HepG2 (cell line): ENCODE data around the gene PSMD1. TPM values are rescaled to one million over a fixed set of nuclear protein-coding genes. Genes with fewer than 3 reads are reported as not detected.
A peak's percentile ranks its signal among the peaks of the same experiment; 100 is the strongest.

ENCODE experiments used
- ATAC-seq: fragments of 200-7000 bp; cut with Tn5 transposase; 3 replicates; pipeline ENCODE4 v1.9.1; 2020; ENCODE audit warnings: mild to moderate bottlenecking, moderate library complexity
- BruUV-seq: library from RNA; stranded (reverse); fragments of 400-500 nt; replicated peaks from 2 replicates; lab custom pipeline; 2021; lab: Mats Ljungman, UMichigan
- CTCF ChIA-PET: fragments of 300-600 bp; formaldehyde crosslinking; extraction: SDS; loops from one replicate; lab custom pipeline; 2021; ENCODE audit warnings: low total read pairs, inconsistent platforms, low intra/inter-chr PET ratio; lab: Yijun Ruan, JAX
- POLR2A ChIA-PET: fragments of 350-600 bp; sonication (Branson Sonifier 250); formaldehyde crosslinking; loops from one replicate; lab custom pipeline; 2020; ENCODE audit warnings: antibody characterized with exemption, inconsistent platforms; lab: Yijun Ruan, JAX
- DNase-seq: peaks from one replicate; pipeline ENCODE4 v3.0.0-alpha.2; 2015; ENCODE audit warnings: low spot score
- FAIRE-seq: peaks from 3 replicates; lab custom pipeline; 2011; peaks lifted over from hg19 to GRCh38; lab: Jason Lieb, UNC
- H2AFZ ChIP-seq: one replicate; pipeline ENCODE4 v1.6.1; 2011; ENCODE audit warnings: low read length, inconsistent platforms
- H3K27ac ChIP-seq: fragments of 300-600 bp; 3 replicates; pipeline ENCODE4 v1.8.0; 2011; ENCODE audit warnings: mixed run types, mild to moderate bottlenecking, mixed read lengths, low read length, inconsistent platforms; ENCODE audit not compliant: insufficient read depth; ENCODE audit errors: extremely low read length
- H3K27me3 ChIP-seq, 2 experiments: fragments of 200-600 bp in 1 of 2; 2 replicates in 1 of 2; 3 replicates in 1 of 2; pipeline versions ENCODE4 v1.6.0 to v1.8.0; 2011; ENCODE audit warnings: low read length in 2 of 2, mild to moderate bottlenecking in 2 of 2, moderate library complexity in 2 of 2, inconsistent platforms in 1 of 2; ENCODE audit not compliant: insufficient read depth in 2 of 2, control insufficient read depth in 1 of 2
- H3K36me3 ChIP-seq, 2 experiments: fragments of 200-600 bp in 1 of 2; replicated peaks in 1 of 2; 2 replicates in 1 of 2; 3 replicates in 1 of 2; pipeline versions ENCODE4 v1.5.1 to v1.8.0; 2011; ENCODE audit warnings: low read length in 2 of 2, inconsistent platforms in 1 of 2; ENCODE audit not compliant: insufficient read depth in 2 of 2, control insufficient read depth in 1 of 2
- H3K4me1 ChIP-seq: 2 replicates; pipeline ENCODE4 v1.5.1; 2012; ENCODE audit warnings: low read length, inconsistent platforms; ENCODE audit not compliant: insufficient read depth
- H3K4me2 ChIP-seq: 2 replicates; pipeline ENCODE4 v1.6.0; 2011; ENCODE audit warnings: low read depth, low read length, inconsistent platforms
- H3K4me3 ChIP-seq, 3 experiments: fragments of 200-600 bp in 1 of 3; sonication (generic), shearing (Covaris generic) in 1 of 3; replicated peaks in 1 of 3; 2 replicates each; pipeline ENCODE4 v1.5.1; 2011 to 2016; ENCODE audit warnings: low read length in 3 of 3, inconsistent platforms in 2 of 3, low read depth in 2 of 3, mild to moderate bottlenecking in 2 of 3, control low read depth in 1 of 3, mixed read lengths in 1 of 3; ENCODE audit not compliant: insufficient read depth in 1 of 3
- H3K79me2 ChIP-seq: one replicate; pipeline ENCODE4 v1.6.1; 2011; ENCODE audit warnings: low read length, inconsistent platforms; ENCODE audit not compliant: insufficient read depth
- H3K9ac ChIP-seq: 2 replicates; pipeline ENCODE4 v1.6.0; 2011; ENCODE audit warnings: mild to moderate bottlenecking, low read depth, low read length, inconsistent platforms; ENCODE audit not compliant: insufficient read depth
- H3K9me3 ChIP-seq: 2 replicates; pipeline ENCODE4 v1.5.1; 2012; ENCODE audit warnings: mild to moderate bottlenecking, low read length
- H4K20me1 ChIP-seq: 2 replicates; pipeline ENCODE4 v1.6.0; 2011; ENCODE audit warnings: inconsistent platforms, mild to moderate bottlenecking, low read length, moderate library complexity; ENCODE audit not compliant: insufficient read depth
- CREM ChIP-seq, 2 experiments: sonication (generic) in 1 of 2; formaldehyde crosslinking in 1 of 2; IDR thresholded peaks; 2 replicates each; pipeline versions ENCODE4 v1.4.0 to v1.6.1; 2016 to 2020; ENCODE audit warnings: antibody characterized with exemption in 1 of 2, mild to moderate bottlenecking in 1 of 2, missing genetic modification reagents in 1 of 2
- FOXP1 ChIP-seq, 2 experiments: fragments of 450-650 bp in 1 of 2; IDR thresholded peaks; 2 replicates each; pipeline ENCODE4 v1.6.1; 2017 to 2018; ENCODE audit warnings: antibody characterized with exemption in 1 of 2
- KMT2A ChIP-seq: sonication (generic); formaldehyde crosslinking; IDR thresholded peaks from 2 replicates; pipeline ENCODE4 v1.4.0; 2020; ENCODE audit warnings: missing genetic modification reagents
- LBX2 ChIP-seq: sonication (generic); formaldehyde crosslinking; IDR thresholded peaks from 2 replicates; pipeline ENCODE4 v1.5.0; 2020; ENCODE audit warnings: missing genetic modification reagents, mild to moderate bottlenecking, borderline replicate concordance
- MIER2 ChIP-seq: IDR thresholded peaks from 2 replicates; pipeline ENCODE4 v1.6.1; 2016; ENCODE audit warnings: missing biosample characterization, missing genetic modification reagents
- PHF21A ChIP-seq: sonication (generic); formaldehyde crosslinking; IDR thresholded peaks from 2 replicates; pipeline ENCODE4 v1.5.0; 2020; ENCODE audit warnings: mild to moderate bottlenecking, missing genetic modification reagents
- TAF15 ChIP-seq: fragments of 200-400 bp; formaldehyde crosslinking; IDR thresholded peaks from one replicate; pipeline ENCODE4 v1.6.1; 2018; ENCODE audit warnings: mild to moderate bottlenecking, low read depth, low read length; ENCODE audit not compliant: poor library complexity, severe bottlenecking
- ZNF407 ChIP-seq: sonication (generic); formaldehyde crosslinking; IDR thresholded peaks from one replicate; pipeline ENCODE4 v1.5.1; 2020; ENCODE audit warnings: mild to moderate bottlenecking, missing genetic modification reagents; ENCODE audit errors: not compliant biosample characterization
- ZNF879 ChIP-seq: sonication (generic); formaldehyde crosslinking; IDR thresholded peaks from 2 replicates; pipeline ENCODE4 v1.8.1; 2023; ENCODE audit warnings: missing genetic modification reagents
- WGBS: methylation state at CpG from one replicate; pipeline ENCODE4 v1.1.6; 2017; ENCODE audit warnings: low lambda C conversion rate; 5-methylcytosine and 5-hydroxymethylcytosine counted together
- in situ Hi-C: cut with HindIII; loops from 2 replicates; pipeline ENCODE4 v1.10.0; 2017; ENCODE audit warnings: low pct_unique_long_range_greater_than_20kb; ENCODE audit not compliant: extremely low pct_ligation_motif_present
- intact Hi-C: fragments of 100-400 bp; cut with micrococcal nuclease; formaldehyde crosslinking; loops from one replicate; pipeline ENCODE4 v1.10.0; 2022; ENCODE audit not compliant: unreplicated experiment
- polyA plus RNA-seq, 8 experiments: library from polyadenylated mRNA; depleted of rRNA in 3 of 8; stranded (reverse) in 7 of 8; unstranded in 1 of 8; fragments of >200 nt; fragmentation: Illumina TruSeq in 4 of 8; extraction: Trizol in 4 of 8; gene quantifications; 2 replicates each; pipeline versions ENCODE4 v1.2.1 to v1.2.3, GENCODE V29; 2011 to 2016; ENCODE audit warnings: low read depth in 4 of 8, missing spikeins in 1 of 8, mixed read lengths in 1 of 8; ENCODE audit not compliant: insufficient read depth in 1 of 8
- total RNA-seq, 5 experiments: library from RNA; depleted of rRNA; stranded (reverse); fragments of >200 nt; fragmentation: Illumina TruSeq; extraction: Trizol; gene quantifications; 2 replicates each; pipeline ENCODE4 v1.2.3, GENCODE V29; 2016; ENCODE audit warnings: low read depth in 1 of 5

PSMD1 gene
- total and polyA plus RNA-seq, 2 of the 13 experiments (the other 11 are each of a cell fraction or from before 2014, with no cell fraction given), result 136 to 191 TPM

- no TSS peak for BruUV-seq
- Histone ChIP-seq H3K36me3 (peaks cover 24 to 68% of the 10 kb centered on the region in 2 experiments), H4K20me1 (peaks cover 10% of the 10 kb centered on the region; the same call in 1 of the 2 replicates), H3K9me3 (no peaks in the 10 kb centered on the region), H3K27me3 (no peaks in the 10 kb centered on the region), H3K9ac (no peak overlapping the region), H3K27ac (no peak overlapping the region), H3K4me3 (no peak overlapping the region), H3K79me2 (peaks cover 43% of the 10 kb centered on the region), H3K4me1 (peaks cover 56% of the 10 kb centered on the region), H3K4me2 (no peak overlapping the region), H2AFZ (no peak overlapping the region)
- no peak for ATAC-seq
- ChIA-PET POLR2A (interaction anchor here (1.6 kb wide), 1 partner anchor 13 kb away, joined by 4 read pairs; no protein-coding TSS in a partner anchor), CTCF (no interaction called here)
- in situ Hi-C loops (no loop called here), intact Hi-C loops (no loop called here)
- WGBS, result 97% methylated on average over 1 of the region's 1 CpG
- TF ChIP-seq MIER2 (no peak), PHF21A (CRISPR knock-in tag) (no peak)
- no peak for DNase-seq
- no peak for FAIRE-seq
Observed at GRCh38 chr2:231063347-231063746, 6.7 kb downstream of the PSMD1 start.

- POLR2A ChIA-PET, result interaction anchor here (1.5 kb wide), 1 partner anchor 16 kb away, joined by 5 read pairs; no protein-coding TSS in a partner anchor
- H3K4me3 ChIP-seq, result no peak overlapping the region
- TF ChIP-seq CREM (IDR thresholded peaks at IDR 0.05), result no peak
- no peak for TF ChIP-seq CREM (CRISPR knock-in tag; IDR thresholded peaks at IDR 0.05)
- TF ChIP-seq LBX2 (CRISPR knock-in tag), result no peak
- no peak for TF ChIP-seq TAF15
- no peak for TF ChIP-seq KMT2A (CRISPR knock-in tag)
- TF ChIP-seq ZNF407, result no peak
- no peak for TF ChIP-seq FOXP1 (IDR thresholded peaks at IDR 0.05)
- peak; percentile 76 for TF ChIP-seq FOXP1 (CRISPR knock-in tag; IDR thresholded peaks at IDR 0.05)
- no peak for TF ChIP-seq ZNF879 (CRISPR knock-in tag)
Observed at GRCh38 chr2:231065966-231066365, 9.3 kb downstream of the PSMD1 start.

More at GRCh38 chr2:231065966-231066365, 9.3 kb downstream of the PSMD1 start:
- Histone ChIP-seq H3K27ac (peak overlapping the region; percentile 22), H4K20me1 (no peaks in the 10 kb centered on the region), H3K79me2 (peaks cover 19% of the 10 kb centered on the region), H3K9ac (no peak overlapping the region), H3K4me1 (peaks cover 41% of the 10 kb centered on the region), H3K36me3 (peaks cover 26 to 83% of the 10 kb centered on the region in 2 experiments), H3K27me3 (no peaks in the 10 kb centered on the region), H3K9me3 (no peaks in the 10 kb centered on the region), H2AFZ (no peak overlapping the region), H3K4me2 (0 out of 2 replicates have a peak overlapping the region, but pooled peaks have one; percentile 1)
- FAIRE-seq, result peak; percentile 44
- in situ Hi-C loops (no loop called here), intact Hi-C loops (no loop called here)
- no TSS peak for BruUV-seq
- CTCF ChIA-PET, result interaction anchor here (1.1 kb wide), 1 partner anchor 13 kb away, joined by 4 read pairs; no protein-coding TSS in a partner anchor
- 37% methylated on average over 1 of the region's 1 CpG for whole genome bisulfite sequencing
- DNase-seq, result peak; percentile 80
- ATAC-seq, result peak; percentile 84
